ENCODE results near the gene APIP.

APIP gene

DNA sequence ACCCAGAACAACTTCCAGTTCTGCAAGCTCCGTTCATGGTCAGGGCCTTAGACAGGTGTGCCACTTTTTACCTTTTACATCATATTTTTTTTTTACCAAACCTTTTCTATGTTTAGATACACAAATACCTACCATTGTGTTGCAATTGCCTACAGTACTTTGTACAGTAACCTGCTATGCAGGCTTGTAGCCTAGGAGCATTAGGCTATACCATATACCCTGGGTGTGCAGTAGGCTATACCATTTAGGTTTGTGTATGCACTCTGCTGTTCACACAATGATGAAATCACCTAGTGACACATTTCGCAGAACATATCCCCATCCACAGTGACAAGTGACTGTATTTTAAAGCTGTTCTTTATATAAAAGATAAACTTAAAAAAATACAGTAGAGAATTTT is 29.6 kb downstream of the APIP start:
- DNase-seq: no peak

GRCh38 chr11:34881900-34882299 is 34.3 kb downstream of the APIP start:
- DNase-seq: no peak

- DNase-seq: no peak
Observed at GRCh38 chr11:34877375-34877975, 38.7 kb downstream of the APIP start.

GRCh38 chr11:34874202-34874601 is 42.0 kb downstream of the APIP start:
- DNase-seq: no peak

DNA sequence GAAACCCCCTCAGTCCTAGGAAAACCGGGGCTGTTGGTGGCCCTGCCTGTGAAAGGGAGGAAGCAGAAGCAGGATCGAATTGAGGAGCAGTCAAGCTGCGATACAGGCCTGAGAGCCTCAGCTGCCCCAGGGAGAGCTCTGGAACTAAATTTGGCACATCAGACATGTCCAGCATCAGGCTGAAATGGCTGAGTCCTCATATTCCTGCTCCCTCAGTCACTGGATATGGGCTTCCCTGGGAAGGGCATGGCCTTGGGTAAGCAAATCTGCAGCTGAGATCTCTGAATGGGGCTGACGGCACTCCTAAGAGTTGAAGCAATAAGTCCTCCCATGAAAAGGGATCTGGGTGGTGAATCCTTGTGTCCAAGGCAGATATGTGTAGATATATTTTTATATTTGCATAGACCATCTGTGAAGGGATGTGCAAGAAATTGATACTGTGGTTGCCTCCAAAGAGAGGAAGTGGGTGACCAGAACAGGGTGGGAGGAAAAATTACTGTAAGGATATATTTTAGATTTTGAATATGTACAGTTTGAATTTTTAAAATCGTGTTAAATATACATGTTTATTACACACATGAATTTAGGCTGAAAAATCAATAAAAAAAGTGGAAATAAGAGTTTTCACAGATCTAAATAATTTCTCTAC is 45.5 kb downstream of the APIP start:
- DNase-seq: no peak

- no peak for DNase-seq
Observed at GRCh38 chr11:34869425-34869824, 46.8 kb downstream of the APIP start.

- DNase-seq: no peak
Observed at GRCh38 chr11:34866375-34866774, 49.8 kb downstream of the APIP start.

GRCh38 chr11:34865261-34865660 is 50.9 kb downstream of the APIP start:
- DNase-seq: no peak

GRCh38 chr11:34864424-34864823 is 51.8 kb downstream of the APIP start:
- no peak for DNase-seq

- DNase-seq: no peak
Observed at GRCh38 chr11:34863048-34863447, 53.1 kb downstream of the APIP start.

- no peak for DNase-seq
Observed at GRCh38 chr11:34860518-34860917, 55.7 kb downstream of the APIP start.

DNA sequence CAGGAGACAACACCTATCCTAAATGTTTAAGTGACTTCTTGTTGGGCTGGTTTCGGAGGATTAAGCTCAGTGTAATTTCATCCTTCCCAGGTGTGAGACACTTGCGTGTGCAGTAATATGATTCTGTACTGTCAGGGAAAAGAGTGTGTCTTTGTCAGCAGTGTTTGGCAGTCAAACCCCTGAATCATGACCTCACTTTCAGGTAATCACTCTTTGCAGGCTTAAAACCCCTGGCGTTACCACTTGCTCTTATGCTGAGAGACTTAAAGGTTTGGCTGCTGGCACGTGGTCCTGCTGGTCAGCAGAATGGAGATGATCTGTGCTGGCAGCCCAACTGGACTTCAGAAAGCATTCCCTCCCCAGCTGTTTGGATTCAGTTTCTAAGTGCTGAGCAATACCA is 56.1 kb downstream of the APIP start:
- no peak for DNase-seq

DNA sequence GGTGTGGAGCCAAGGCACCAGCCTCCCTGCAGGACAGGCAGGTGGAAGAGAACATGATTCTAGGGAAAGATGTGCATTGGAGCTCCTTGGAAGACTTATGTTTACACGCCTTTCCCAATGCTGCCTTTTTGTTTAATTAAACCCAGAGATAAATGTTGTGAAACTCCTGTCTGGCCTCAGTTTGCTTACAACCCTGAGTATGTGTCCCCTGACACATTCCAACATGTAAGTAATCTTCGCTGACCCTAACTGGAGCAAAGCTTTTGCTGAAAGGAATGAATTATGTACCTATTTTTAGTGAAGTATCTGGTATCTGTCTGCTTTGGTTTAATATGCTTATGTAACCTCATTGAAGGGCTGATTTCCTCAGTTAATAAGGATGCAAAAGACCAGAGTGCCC is 56.7 kb downstream of the APIP start:
- DNase-seq: no peak

GRCh38 chr11:34857463-34857862 is 58.7 kb downstream of the APIP start:
- DNase-seq: no peak

- DNase-seq: no peak
Observed at GRCh38 chr11:34856251-34856650, 59.9 kb downstream of the APIP start.

- no peak for DNase-seq
Observed at GRCh38 chr11:34855754-34856095, 60.5 kb downstream of the APIP start.

GRCh38 chr11:34855021-34855753 is 61.0 kb downstream of the APIP start:
- no peak for DNase-seq

DNA sequence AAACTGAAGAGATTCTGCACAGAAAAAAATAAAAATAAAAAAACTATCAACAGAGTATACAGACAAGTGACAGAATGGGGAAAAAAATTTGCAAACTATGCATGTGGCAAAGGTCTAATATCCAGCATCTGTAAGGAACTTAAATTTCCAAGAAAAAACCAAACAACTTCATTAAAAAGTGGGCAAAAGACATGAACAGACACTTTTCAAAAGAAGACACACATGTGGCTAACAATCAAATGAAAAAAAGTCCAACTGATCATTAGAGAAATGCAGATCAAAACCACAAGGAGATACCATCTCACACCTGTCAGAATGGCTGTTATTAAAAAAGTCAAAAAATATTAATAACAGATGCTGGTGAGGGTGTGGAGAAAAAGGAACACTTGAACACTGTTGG is 64.3 kb downstream of the APIP start:
- DNase-seq: no peak

- DNase-seq: no peak
Observed at GRCh38 chr11:34850334-34850733, 65.8 kb downstream of the APIP start.

- no peak for DNase-seq
Observed at GRCh38 chr11:34846467-34846866, 69.7 kb downstream of the APIP start.

- DNase-seq: no peak
Observed at GRCh38 chr11:34844463-34845112, 71.6 kb downstream of the APIP start.

DNA sequence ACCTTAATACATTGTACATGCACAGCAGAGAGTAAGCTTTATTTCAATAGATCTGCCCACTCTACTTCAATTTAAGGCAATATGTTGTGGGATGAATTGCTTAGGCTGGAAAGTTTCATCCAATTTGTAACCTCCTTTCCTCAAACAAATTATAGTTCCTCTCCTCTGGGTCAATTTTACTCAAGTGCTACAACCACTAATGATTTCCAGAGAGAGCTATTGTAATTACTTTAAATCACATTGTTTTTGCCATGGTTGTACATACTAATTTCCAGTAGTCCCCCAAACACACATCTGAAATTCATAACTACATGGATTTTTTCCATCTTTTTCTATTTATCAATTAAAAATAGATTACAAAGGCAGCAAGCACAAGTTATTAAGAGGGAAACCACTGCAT is 72.9 kb downstream of the APIP start:
- DNase-seq: no peak

GRCh38 chr11:34840736-34841386 is 75.3 kb downstream of the APIP start:
- peak; percentile 28 for DNase-seq

DNA sequence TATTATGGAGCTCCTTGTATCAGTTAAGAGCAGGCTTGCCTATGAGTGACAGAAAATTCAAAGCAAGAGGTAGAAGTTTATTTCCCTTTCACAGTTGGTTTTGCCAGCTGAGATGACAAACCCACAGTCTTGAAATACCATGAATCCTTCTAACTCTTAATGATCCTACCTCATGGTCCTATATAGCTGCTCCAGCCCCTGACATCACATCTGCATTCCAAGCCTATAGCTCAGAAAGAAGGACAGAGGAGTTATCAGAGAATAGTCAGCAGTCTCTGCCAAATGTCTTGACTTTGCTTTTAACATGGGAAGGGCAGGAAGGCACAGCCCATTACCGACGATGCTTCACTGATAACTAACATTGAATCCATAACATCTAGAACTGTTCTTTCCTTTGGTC is 76.2 kb downstream of the APIP start:
- DNase-seq: no peak

All from NCI-H2171 (cell line).